ENCODE measurements around the gene SLC26A1.
A peak's percentile ranks its signal among the peaks of the same experiment; 100 is the strongest.
"Not testable (repeated sequence)": the region's sequence is repeated elsewhere in the genome, so short reads cannot be mapped to it uniquely, and the experiment has no call there.

SLC26A1 gene

GRCh38 chr4:1013225-1014073, 20.2 kb upstream of the SLC26A1 start:
- no peak for DNase-seq (ENCODE audit: low read depth)

GRCh38 chr4:1012034-1012739, 19.0 kb upstream of the SLC26A1 start:
- peak; percentile 40 for DNase-seq (ENCODE audit: low read depth)

GRCh38 chr4:1011666-1012033, 18.4 kb upstream of the SLC26A1 start:
- no peak for DNase-seq (ENCODE audit: low read depth)

GRCh38 chr4:1011022-1011665, 17.9 kb upstream of the SLC26A1 start, which contains the start of gene FGFRL1:
Gene FGFRL1, plus strand, starts transcription at chr4:1011626. Its CDS starts 860 bp downstream, at chr4:1012486.
- DNase-seq (ENCODE audit: low read depth): peak; percentile 89

GRCh38 chr4:1010395-1011021, 17.3 kb upstream of the SLC26A1 start:
- peak; percentile 88 for DNase-seq (ENCODE audit: low read depth)

DNA sequence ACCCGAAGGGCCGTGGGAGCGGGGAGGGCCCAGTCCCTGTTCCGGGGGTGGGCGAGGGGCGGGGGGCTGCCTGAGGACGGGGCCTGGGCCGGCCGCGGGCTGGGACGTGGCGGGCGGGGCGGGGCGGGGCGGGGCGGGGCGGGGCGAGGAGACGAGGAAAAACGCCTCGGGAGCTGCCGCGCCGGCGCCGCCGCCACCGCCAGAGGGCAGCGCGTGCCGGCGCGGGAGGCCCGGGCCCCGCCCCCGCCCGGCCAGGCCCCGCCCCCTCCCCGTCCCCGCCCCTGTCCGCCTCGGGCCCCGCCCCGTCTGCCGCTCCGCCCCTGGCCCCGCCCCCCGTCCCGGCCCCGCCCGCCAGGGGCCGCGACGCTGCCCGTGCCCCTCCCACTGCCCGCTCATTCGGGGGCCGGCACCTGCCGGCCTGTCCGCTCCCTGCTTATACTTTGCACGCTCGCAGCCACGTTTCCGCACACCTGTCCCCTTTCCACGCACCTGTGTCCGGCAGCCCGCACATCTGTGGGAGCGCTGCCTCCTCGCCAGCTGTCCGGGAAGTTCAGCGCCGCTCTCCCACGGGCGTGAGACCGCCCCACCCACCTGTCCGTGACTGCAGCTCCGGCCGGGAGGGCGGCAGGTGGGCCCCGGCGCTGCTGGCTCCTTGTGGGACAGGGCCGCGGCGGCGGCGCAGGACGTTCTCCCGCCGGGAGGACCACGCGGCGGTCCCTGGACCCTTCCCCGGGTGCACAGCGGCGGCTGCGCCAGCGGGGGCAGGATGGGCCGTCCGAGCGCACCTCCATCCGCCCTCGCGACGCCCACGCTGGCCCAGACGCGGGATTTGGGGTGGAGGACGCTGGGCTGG, 16.6 kb upstream of the SLC26A1 start:
- peak; percentile 65 for DNase-seq (ENCODE audit: low read depth)

- DNase-seq (ENCODE audit: low read depth): peak; percentile 17
Measured at GRCh38 chr4:1008840-1009541, 15.8 kb upstream of the SLC26A1 start.

DNA sequence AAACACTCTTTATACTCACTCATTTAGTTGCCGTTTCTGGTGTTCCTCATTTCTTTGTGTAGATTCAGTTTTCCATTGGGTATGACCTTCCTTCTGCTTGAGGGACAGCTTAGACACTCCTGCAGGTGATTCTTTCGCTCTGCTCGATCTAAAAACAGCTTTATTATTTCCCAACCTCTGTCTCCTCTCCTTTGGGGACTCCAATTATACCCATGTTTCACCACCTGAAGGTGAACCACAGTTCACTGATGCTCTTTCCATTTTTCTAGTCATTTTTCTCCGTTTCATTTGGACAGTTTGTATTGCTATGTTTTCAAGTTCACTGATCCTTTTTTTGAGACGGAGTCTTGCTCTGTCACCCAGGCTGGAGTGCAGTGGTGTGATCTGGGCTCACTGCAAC, 13.7 kb upstream of the SLC26A1 start:
- no peak for DNase-seq (ENCODE audit: low read depth)

DNA sequence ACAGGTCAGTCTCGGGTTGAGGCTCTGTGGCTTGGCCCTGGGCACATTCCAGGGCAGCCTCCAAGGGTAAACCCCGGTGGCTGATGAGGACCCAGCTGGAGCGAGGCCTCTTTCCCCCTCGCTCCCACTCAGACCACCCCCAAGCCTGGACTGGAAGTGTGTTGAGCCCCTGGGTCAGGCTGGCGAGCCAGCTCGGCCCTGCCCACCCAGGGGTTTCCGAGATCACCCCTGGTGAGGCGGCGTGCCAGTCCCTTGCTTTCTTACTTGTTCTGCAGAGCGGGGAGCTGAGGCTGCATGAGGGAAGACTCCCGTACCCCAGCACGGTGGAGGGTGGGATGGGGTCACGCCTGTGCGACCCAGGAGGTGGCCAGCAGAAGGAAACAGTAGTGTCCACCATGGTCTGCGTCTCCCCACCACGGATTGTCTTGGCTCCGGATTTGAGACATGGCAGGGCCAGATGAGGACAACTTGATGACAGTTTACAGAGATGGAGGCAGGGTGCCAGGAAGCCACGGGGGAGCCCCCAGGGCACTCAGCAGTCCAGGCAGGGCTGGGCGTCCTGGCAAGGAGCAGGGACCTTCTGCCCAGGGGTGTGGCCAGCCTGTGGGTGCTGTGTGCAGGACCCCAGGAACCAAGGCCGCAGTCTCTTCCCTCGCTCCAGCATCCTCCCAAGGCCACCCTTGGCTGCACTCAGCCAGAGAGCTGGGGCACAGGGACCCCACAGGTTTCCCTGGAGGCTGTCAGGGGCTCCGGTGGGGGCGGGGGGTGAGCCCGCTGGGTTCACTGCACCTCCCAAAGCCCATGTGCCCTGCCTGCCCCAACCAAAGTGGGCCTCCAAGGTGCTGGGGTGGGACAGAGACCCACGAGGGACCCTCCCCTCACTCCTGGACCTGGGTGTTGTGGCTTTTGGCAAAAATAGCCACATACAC, 11.6 kb upstream of the SLC26A1 start:
- no peak for DNase-seq (ENCODE audit: low read depth)

GRCh38 chr4:1004071-1004418, 10.8 kb upstream of the SLC26A1 start:
- DNase-seq (ENCODE audit: low read depth): no peak

GRCh38 chr4:1003271-1004070, 10.3 kb upstream of the SLC26A1 start:
- DNase-seq (ENCODE audit: low read depth): no peak

- DNase-seq (ENCODE audit: low read depth): no peak
Measured at GRCh38 chr4:1002631-1003251, 9.5 kb upstream of the SLC26A1 start.

DNA sequence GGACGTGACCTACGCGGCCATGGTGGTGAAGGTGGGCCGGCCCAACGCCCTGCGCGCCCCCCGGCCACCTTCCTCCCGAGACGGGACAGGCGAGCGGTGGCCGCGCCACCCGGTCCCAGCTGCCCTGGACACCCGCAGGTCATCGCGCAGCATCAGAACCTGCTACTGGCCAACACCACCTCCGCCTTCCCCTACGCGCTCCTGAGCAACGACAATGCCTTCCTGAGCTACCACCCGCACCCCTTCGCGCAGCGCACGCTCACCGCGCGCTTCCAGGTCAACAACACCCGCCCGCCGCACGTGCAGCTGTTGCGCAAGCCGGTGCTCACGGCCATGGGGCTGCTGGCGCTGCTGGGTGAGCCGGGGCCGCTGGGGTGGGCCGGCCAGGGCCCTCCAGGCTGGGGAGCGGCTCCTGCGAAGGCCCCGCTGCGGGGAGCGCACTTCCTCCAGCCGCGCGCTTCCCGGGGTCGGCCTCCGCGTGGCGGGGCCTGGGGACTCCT, 9.0 kb upstream of the SLC26A1 start:
- DNase-seq (ENCODE audit: low read depth): no peak

GRCh38 chr4:1001561-1002130, 8.4 kb upstream of the SLC26A1 start:
- no peak for DNase-seq (ENCODE audit: low read depth)

GRCh38 chr4:1000686-1001260, 7.6 kb upstream of the SLC26A1 start:
- DNase-seq (ENCODE audit: low read depth): no peak

DNA sequence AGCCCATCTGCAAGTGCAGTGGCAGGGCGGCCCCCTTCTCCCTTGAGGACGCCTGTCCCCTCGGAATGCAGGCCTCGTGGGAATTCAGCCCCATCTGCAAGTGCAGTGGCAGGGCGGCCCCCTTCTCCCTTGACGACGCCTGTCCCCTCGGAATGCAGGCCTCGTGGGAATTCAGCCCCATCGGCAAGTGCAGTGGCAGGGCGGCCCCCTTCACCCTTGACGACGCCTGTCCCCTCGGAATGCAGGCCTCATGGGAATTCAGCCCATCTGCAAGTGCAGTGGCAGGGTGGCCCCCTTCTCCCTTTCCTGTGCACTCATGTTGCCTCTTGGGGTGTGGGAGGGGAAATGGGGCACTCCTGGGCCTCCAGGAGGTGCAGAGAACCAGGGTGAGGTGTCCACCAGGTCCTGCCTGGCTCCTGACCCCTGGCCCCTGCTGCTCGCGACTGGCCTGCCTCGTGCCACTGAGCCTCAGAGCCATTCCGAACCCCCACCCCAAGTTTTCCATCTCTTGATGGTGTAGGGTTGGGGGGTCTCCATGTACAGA, 6.8 kb upstream of the SLC26A1 start:
- no peak for DNase-seq (ENCODE audit: low read depth)

DNA sequence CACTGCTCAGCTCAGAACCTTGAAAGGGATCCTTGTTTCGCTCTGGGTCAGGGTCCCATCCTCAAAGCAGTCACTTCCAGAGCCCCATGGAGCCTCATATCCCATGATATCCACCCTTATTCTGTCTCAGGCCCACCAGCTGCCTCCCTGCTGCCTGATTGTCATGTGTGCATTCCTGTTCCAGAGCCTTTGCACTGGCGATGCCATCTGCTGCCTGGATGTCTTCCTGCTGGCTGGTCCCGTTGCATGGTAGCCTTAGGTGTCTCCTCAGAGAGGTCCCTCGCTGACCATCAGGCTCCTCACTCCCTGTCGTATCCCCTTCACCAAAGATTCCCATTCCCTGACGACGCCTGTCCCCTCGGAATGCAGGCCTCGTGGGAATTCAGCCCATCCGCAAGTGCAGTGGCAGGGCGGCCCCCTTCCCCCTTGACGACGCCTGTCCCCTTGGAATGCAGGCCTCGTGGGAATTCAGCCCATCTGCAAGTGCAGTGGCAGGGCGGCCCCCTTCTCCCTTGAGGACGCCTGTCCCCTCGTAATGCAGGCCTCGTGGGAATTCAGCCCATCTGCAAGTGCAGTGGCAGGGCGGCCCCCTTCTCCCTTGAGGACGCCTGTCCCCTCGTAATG, 6.1 kb upstream of the SLC26A1 start:
- DNase-seq (ENCODE audit: low read depth): not testable (repeated sequence)

Measured in ELR (cell line).